ENCODE results near the gene NACC2. TPM values are rescaled to one million over a fixed set of nuclear protein-coding genes. Genes with fewer than 3 reads are reported as not detected.
"Not testable (repeated sequence)": the region's sequence is repeated elsewhere in the genome, so short reads cannot be mapped to it uniquely, and the experiment has no call there.

The NACC2 gene
- polyA plus RNA-seq, 5 donors = 3.0 to 6.9 (median 5.0) TPM

GRCh38 chr9:136047775-136048559 is 47.1 kb downstream of the NACC2 start:
- no peak for DNase-seq

DNA sequence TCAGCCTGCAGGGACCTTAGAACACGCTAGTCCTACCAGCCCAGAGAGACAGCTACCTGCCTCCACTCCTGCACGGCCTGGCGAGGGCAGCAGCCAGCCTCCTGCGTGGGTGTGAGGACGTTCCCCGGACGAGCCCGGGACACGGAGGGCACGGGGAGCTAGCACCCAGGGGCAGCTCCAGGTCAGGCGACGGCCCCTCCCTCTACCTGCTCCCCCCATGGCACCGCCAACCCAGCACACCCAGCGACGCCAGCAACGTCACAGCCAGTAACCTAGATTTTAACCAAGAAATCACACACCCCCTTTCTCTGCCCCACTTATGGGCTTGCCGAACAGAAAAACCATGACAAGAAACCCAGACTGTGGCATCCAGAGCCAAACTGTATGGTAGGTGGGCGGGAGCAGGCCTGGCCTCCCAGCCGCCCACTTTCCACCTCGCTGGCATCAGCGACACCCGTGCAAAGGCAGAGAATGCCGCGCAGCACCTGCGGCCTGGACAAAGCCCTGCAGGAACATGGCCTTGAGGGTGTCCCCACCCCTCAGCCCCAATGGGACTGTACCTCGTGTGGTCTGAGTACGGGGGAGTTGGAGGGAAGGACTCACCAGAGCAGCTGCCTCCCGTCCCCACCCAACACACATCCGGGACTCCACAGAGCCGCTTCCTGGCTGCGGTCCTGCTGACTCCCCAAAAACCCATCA is 47.9 kb downstream of the NACC2 start:
- DNase-seq = no peak

DNA sequence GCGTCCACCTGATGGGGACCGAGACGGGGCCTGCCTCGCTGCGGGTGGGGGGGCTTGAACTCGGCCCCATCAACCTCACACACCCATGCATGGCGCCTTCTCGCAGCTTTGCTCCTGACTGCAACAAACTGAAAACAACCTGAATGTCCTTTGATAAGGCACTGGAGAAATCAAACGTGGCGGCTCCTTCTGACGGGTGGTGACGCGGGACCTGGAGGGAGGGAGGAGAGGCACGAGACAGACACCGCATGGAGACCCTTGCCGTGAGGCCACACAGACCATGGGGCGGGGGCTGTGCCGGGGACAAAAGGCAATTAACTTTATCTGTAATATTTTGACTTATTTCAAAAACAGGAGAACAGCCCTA is 48.6 kb downstream of the NACC2 start:
- DNase-seq = no peak

DNA sequence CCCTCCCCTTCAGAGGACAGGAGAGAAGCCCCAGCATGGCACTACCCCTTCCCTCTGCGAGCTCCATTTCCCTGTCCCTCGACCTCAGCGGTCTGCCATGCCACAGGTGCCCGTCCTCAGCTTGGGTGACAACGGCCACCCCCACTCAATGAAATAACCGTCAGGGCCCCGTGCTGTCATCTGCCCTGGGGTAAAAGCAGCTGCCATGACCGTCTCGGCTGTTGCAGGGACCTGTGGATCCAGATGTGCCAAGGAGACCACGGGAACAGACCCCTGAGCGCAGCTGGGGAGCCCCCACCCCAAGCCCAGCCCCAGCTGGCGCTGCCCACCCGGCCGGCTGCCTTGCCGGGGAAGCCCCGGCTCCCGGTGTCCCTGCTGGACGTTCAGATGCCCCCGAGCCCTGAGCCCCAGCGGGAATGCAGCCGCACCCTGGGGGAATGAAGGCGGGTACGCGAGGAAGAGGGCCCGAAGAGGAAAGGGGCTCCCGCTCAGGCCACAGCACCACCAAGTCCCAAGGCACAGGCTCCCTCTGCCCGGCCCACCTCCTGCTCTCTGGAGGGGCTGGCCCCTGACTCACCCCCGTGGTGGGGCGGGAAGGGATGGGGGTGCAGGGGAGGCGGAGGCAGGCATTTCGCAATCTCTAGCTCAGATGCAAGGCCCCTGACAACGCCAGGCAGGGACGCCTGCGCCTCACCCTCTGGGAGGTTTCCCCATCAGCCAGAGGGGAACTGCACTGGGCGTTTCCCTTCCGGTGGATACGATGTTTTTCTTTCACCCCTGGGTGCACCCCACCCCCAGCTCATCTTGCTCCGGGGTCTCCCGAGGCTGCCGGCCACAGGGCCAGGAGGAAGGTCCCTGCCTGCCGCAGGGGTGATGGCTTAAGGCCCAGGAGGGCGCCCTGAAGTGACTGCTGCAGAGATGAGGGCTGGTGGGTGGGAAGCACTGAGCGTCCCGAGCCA is 49.2 kb downstream of the NACC2 start:
- DNase-seq = peak in 1 of 2 donors; percentile 40

GRCh38 chr9:136044971-136045594 is 50.0 kb downstream of the NACC2 start:
- no peak for DNase-seq

DNA sequence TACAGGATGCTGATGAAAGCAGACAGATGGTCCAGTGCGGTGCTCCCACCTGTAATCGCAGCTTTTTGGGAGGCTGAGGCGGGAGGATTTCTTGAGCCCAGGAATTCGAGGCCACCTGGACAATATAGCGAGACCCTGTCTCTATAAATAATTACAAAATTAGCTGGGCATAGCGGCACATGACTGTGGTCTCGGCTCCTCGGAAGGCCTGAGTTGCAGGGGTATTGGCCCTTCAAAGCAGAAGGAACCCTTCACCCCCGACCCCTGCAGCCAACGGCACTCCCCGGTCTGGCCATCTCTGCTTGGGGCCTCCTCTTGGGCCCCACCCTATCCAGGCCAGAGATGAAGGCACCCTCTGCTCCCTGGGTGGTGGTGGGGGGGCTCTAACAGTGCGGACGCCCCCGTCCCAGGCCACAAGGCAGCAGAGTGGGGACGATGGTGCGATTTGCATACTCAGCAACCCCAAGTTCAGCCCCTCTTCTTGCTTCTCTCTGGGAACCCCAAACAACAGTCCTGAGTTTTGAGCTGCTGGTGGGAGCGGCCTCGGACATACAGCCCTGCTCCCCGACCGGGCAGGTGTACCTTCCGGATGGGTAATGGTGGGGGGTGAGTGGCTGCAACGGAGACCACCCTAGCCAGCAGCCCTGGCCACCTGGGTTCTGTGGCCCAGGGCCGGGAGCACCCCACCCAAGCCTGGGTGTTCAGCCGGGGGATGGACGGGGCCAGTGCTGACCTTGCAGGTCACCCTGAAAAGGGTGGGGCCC is 50.7 kb downstream of the NACC2 start:
- no peak for DNase-seq

GRCh38 chr9:136043441-136043991 is 51.6 kb downstream of the NACC2 start:
- DNase-seq = no peak

DNA sequence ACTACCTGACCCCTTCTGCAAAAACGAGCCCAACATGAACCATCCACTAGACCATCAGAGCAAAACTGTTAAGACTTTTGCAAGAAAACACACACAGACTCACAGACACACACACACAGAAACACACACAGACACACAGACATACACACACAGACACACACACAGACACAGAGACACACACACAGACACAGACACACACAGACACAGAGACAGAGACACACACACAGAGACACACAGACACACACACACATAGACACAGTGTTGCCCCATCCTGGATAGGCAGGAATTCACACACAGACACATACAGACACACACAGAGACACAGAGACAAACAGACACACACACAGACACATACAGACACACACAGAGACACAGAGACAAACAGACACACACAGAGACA is 52.5 kb downstream of the NACC2 start:
- no peak for DNase-seq

- not testable (repeated sequence) for DNase-seq
Measured at GRCh38 chr9:136040848-136041247, 54.2 kb downstream of the NACC2 start.

DNA sequence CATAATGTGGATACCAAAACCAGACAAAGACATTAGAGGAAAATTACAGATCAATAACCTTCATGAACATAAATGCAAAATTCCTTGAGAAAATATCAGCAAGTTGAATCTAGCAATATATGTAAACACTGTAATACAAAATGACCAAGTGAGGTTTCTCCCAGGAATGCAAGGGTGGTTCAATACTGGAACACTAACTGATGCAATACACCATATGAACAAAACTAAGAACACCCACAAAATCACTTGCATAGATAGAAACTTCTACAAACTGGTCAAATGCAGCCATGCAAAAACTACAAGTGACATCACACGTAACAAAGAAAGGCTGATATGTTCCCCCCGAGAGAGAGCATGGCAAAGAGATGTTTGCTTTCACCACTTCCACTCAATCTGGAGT is 55.6 kb downstream of the NACC2 start:
- DNase-seq = no peak

GRCh38 chr9:136036848-136037247 is 58.2 kb downstream of the NACC2 start:
- DNase-seq = no peak

- no peak for DNase-seq
Measured at GRCh38 chr9:136036050-136036449, 59.0 kb downstream of the NACC2 start.

DNA sequence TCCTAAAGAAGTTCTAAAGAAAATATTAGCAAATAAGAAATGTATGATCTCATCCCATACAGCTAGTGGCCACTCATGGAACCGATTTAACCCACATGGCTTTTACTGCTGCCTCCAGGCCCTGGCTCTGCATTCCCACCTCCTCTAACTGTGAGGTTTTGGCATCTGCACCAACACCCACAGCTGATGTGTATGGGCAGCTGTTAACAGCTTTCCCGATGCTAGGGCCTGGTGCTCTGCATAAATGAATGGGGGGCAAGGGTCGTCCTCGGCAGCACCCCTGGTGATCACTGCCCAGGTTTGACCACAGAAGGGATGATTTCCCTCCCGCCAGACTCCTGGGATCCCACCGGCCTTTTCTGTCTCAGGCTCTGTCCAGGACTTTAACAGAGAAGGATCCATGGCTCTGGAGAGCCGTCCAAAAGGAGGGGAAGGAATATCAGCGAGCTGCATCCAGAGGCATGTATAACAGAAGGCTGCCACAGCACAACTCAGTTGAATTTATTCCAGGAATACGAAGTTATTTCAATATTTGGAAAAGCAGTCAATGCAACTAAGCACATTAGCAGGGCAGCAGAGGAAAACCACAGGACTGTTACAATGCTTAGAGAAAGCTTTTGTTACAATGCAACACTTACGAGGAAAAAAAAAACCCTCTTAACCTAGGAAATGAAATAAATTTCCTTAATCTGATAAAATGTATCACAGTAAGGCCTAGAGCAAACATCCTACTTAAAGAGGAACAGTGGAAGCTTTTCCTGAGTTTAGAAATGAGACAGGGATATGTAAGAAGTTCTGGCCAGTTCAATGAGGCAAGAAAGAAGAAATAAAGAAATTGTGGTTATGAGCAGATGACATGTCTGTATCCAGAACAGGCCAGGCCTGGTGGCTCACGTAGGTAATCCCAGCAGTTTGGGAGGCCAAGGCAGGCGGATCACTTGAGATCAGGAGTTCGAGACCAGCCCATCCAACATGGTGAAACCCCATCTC is 63.1 kb downstream of the NACC2 start:
- DNase-seq = no peak

DNA sequence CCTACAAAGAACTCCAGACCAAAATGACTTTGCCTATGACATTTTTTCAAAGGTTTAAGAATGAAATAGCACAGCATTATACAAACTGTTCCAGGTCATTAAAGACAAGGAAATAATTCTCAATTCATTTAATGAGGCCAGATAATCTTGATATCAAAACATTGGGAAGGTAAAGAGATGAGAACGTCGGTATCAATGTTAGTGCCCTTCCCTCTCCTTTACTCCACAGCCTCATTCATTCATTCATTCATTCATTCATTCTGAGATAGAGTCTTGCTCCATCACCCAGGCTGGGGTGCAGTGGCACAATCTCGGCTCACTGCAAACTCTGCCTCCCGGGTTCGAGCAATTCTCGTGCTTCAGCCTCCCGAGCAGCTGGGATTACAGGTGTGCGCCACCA is 64.0 kb downstream of the NACC2 start:
- DNase-seq = no peak

DNA sequence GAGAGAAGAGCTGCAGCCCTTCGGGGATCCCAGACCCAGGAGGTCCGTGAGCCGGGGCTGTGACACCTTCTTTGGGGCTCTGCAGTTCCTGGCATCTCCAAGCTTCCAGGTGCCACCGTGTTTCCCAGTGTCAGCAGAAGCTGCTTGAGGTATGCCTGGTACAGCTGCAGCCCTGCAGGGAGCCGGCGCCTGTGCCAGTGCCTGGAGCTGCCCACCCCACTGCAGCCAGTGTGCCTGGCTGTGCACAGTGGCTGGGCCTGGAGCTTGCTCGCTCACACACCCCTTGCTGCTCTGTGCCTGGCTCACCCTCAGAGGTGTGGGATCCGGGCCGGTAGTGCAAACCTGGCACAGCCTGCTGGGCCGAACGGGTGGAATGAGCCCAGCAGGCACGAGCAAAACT is 65.5 kb downstream of the NACC2 start:
- no peak for DNase-seq

DNA sequence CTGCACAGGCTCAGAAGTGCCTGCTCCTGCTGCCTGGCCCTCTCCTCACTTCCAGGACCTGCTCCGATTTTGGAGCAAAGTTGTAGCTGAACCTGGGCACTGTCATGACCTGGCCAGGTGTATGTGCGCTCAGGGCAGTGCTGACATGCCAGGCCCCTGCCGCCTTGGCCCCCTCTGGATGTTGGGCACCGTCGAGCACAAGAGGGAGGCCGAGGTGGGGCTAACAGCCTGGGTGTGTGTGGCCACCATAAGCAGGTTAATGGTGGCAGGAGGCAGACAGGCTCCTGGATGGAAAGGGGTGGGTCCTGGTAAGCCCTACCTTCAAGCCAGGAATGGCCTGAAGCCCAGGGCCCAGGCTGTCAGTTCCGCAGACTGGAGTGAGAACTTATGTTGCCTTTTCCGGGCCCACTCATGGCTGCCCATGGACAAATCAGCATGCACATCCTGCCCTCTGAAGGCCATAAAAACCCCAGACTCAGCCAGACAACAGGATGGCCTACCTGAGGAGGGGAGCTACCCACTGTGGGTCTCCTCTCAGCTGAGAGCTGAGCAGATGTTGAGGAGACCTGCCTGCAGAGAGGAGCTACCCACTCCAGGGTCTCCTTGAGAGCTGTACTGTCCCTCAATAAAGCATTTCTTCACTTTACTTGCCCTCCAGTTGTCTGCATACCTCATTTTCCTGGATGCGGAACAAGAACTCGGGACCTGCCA is 66.2 kb downstream of the NACC2 start:
- no peak for DNase-seq

DNA sequence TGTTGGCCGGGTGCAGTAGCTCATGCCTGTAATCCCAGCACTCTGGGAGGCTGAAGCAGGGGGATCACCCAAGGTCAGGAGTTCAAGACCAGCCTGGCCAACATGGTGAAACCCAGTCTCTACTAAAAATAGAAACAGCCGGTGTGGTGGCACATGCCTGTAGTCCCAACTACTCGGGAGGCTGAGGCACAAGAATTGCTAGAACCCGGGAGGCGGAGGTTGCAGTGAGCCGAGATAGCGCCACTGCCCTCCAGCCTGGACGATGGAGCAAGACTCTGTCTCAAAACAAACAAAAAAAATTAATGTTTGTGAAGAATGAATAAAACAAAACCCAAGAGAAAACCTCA is 68.2 kb downstream of the NACC2 start:
- DNase-seq = not testable (repeated sequence)

GRCh38 chr9:136026266-136026942 is 68.7 kb downstream of the NACC2 start:
- DNase-seq = no peak

Data from right lung (tissue), 5 donors.